Naive thymus-derived CD4-positive, alpha-beta T cell (primary cell): ENCODE results near the gene C15orf39. TPM values are rescaled to one million over a fixed set of nuclear protein-coding genes. Genes with fewer than 3 reads are reported as not detected.
"Not testable (repeated sequence)": the region's sequence is repeated elsewhere in the genome, so short reads cannot be mapped to it uniquely, and the experiment has no call there.

Experiments used
- ATAC-seq: fragments of 150-1000 bp; cut with Tn5 transposase; 2 replicates; pipeline ENCODE4 v1.10.0; 2021; ENCODE audit warnings: mild to moderate bottlenecking, moderate library complexity
- CTCF ChIA-PET: fragments of 350-600 bp; sonication (Branson Sonifier 250); formaldehyde crosslinking; loops from one replicate; lab custom pipeline; 2021; ENCODE audit warnings: antibody characterized with exemption; lab: Charles Lee
- POLR2A ChIA-PET: fragments of 350-600 bp; sonication (Branson Sonifier 250); formaldehyde crosslinking; loops from one replicate; lab custom pipeline; 2021; ENCODE audit warnings: antibody characterized with exemption, inconsistent platforms; lab: Charles Lee
- DNase-seq, 9 donors: peaks; one replicate each; pipeline versions ENCODE4 v3.0.0 to v3.0.0-alpha.2; 2020 to 2022; ENCODE audit warnings: mixed read lengths in 1 of 9
- H3K27ac ChIP-seq: one replicate; pipeline ENCODE4 v1.7.0; 2013; ENCODE audit warnings: mild to moderate bottlenecking, low read depth, low read length, moderate library complexity
- H3K27me3 ChIP-seq, 2 donors: one replicate each; pipeline ENCODE4 v1.7.0; 2013; ENCODE audit warnings: low read length in 2 of 2, mild to moderate bottlenecking in 2 of 2, moderate library complexity in 2 of 2; ENCODE audit not compliant: control insufficient read depth in 2 of 2, insufficient read depth in 2 of 2
- H3K36me3 ChIP-seq, 3 experiments: 1 replicate in 2 of 3; 2 replicates in 1 of 3; pipeline ENCODE4 v1.7.0; 2013; ENCODE audit warnings: low read length in 3 of 3, mild to moderate bottlenecking in 3 of 3, moderate library complexity in 1 of 3; ENCODE audit not compliant: insufficient read depth in 3 of 3, control insufficient read depth in 2 of 3
- H3K4me1 ChIP-seq, 2 donors: one replicate each; pipeline ENCODE4 v1.7.0; 2013; ENCODE audit warnings: low read length in 2 of 2, mild to moderate bottlenecking in 2 of 2, moderate library complexity in 1 of 2; ENCODE audit not compliant: control insufficient read depth in 2 of 2, insufficient read depth in 2 of 2
- H3K4me3 ChIP-seq: 2 replicates; pipeline ENCODE4 v1.7.0; 2013; ENCODE audit warnings: mild to moderate bottlenecking, low read length
- H3K9me3 ChIP-seq, 3 experiments: 1 replicate in 2 of 3; 2 replicates in 1 of 3; pipeline ENCODE4 v1.7.0; 2013; ENCODE audit warnings: low read length in 3 of 3; ENCODE audit not compliant: control insufficient read depth in 2 of 3
- H3K27ac Mint-ChIP-seq, 9 donors: one replicate each; pipeline ENCODE4 v1.8.0; 2020 to 2022; ENCODE audit warnings: mixed read lengths in 9 of 9, mild to moderate bottlenecking in 8 of 9, moderate library complexity in 5 of 9, inconsistent platforms in 2 of 9
- H3K27me3 Mint-ChIP-seq, 5 donors: one replicate each; pipeline ENCODE4 v1.8.0; 2021 to 2022; ENCODE audit warnings: mixed read lengths in 5 of 5, mild to moderate bottlenecking in 1 of 5
- H3K36me3 Mint-ChIP-seq, 5 donors: one replicate each; pipeline ENCODE4 v1.8.0; 2020 to 2022; ENCODE audit warnings: mixed read lengths in 5 of 5, mild to moderate bottlenecking in 3 of 5, inconsistent platforms in 1 of 5
- H3K4me1 Mint-ChIP-seq, 7 donors: one replicate each; pipeline ENCODE4 v1.8.0; 2020 to 2022; ENCODE audit warnings: mixed read lengths in 7 of 7, mild to moderate bottlenecking in 3 of 7, inconsistent platforms in 1 of 7
- H3K4me3 Mint-ChIP-seq, 10 donors: one replicate each; pipeline ENCODE4 v1.8.0; 2020 to 2022; ENCODE audit warnings: mild to moderate bottlenecking in 10 of 10, mixed read lengths in 10 of 10, moderate library complexity in 6 of 10, inconsistent platforms in 2 of 10
- H3K9me3 Mint-ChIP-seq, 11 donors: one replicate each; pipeline ENCODE4 v1.8.0; 2020 to 2022; ENCODE audit warnings: mixed read lengths in 11 of 11, mild to moderate bottlenecking in 4 of 11, inconsistent platforms in 1 of 11, moderate library complexity in 1 of 11
- intact Hi-C, 2 donors: fragments of 100-400 bp; cut with micrococcal nuclease; formaldehyde crosslinking; loops; one replicate each; pipeline ENCODE4 v1.15.1; 2023
- polyA plus RNA-seq, 2 donors: library from polyadenylated mRNA; unstranded; fragments of 300-500 nt; fragmentation: Illumina TruSeq; gene quantifications; one replicate each; pipeline ENCODE4 v1.2.3, GENCODE V29; 2021
- total RNA-seq, 6 experiments: library from RNA in 5 of 6; stranded (reverse) in 5 of 6; gene quantifications; 1 replicate in 5 of 6; 2 replicates in 1 of 6; pipeline ENCODE4 v1.2.3 and lab custom pipeline; 2021 to 2026

C15orf39 gene
- total and polyA plus RNA-seq, 7 experiments from 2014 or later = 2.1 to 124 (median 31.9) TPM

DNA sequence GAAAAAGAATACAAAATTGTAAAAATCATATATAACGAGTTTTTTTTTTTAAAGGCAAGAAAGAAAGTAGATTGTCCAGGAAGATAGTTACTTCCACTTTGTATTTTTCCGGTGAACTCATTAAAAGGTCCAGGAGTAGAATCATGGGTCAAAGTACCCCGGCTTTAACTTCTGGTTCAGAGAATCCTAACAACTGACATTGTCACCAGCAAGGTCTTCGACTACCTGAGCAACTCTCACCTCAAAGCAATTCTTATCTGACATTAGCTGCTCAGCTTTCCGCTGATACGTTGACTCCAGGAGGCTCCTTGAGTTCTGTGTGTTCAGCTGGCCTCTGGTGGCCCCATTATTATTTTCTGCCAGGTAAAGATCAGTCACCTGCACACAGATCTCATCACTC lies 47.3 kb downstream of the C15orf39 start:
- H3K4me3 Mint-ChIP-seq, POLR2A ChIA-PET, H3K36me3 ChIP-seq, intact Hi-C loops, H3K27me3 ChIP-seq, H3K9me3 ChIP-seq, ATAC-seq, H3K4me3 ChIP-seq, H3K9me3 Mint-ChIP-seq, H3K4me1 Mint-ChIP-seq, H3K27ac ChIP-seq, H3K4me1 ChIP-seq, H3K27ac Mint-ChIP-seq, DNase-seq, CTCF ChIA-PET, H3K36me3 Mint-ChIP-seq: not testable (repeated sequence)
- peaks cover 0 to 39% (median 9%) of the 10 kb centered on the region in 5 donors for H3K27me3 Mint-ChIP-seq

- Histone ChIP-seq H3K27me3 (no peaks in the 10 kb centered on the region), H3K9me3 (no peaks in the 10 kb centered on the region), H3K4me3 (no peak overlapping the region), H3K36me3 (no peaks in the 10 kb centered on the region), H3K4me1 (no peaks in the 10 kb centered on the region), H3K27ac (no peak overlapping the region)
- Mint-ChIP-seq H3K4me1 (no peaks in the 10 kb centered on the region), H3K36me3 (no peaks in the 10 kb centered on the region), H3K4me3 (no peak overlapping the region), H3K27me3 (peaks cover 0 to 39% (median 9%) of the 10 kb centered on the region in 5 donors), H3K27ac (no peak overlapping the region), H3K9me3 (no peaks in the 10 kb centered on the region)
- DNase-seq (no peak), ATAC-seq (no peak)
- ChIA-PET CTCF (no interaction called here), POLR2A (no interaction called here)
- intact Hi-C loops = no loop called here
These were observed 48.0 kb downstream of the C15orf39 start for GRCh38 chr15:75249726-75250125.

DNA sequence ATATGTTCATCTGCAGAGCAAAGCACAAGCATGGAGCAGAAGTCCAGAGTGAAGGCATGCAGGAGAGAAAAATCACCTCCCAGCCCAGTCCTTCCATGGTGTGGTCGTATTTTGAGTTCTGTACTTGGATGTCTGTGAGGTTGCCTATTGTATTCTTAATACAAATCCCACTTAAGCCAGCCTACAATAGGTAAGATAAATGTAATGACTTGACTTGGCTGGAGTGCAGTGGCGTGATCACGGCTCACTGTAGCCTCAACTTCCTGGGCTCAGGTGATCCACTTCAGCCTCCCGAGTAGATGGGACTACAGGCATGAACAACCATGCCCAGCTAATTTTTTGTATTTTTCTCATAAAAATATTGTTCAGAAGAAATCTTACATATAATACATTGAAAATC lies 49.7 kb downstream of the C15orf39 start:
- H3K4me3 ChIP-seq, DNase-seq, intact Hi-C loops, H3K4me1 ChIP-seq, H3K27ac ChIP-seq, H3K27me3 ChIP-seq, H3K36me3 ChIP-seq, ATAC-seq, H3K4me3 Mint-ChIP-seq, H3K4me1 Mint-ChIP-seq, H3K36me3 Mint-ChIP-seq, H3K9me3 ChIP-seq, POLR2A ChIA-PET, H3K27ac Mint-ChIP-seq, H3K9me3 Mint-ChIP-seq: not testable (repeated sequence)
- CTCF ChIA-PET = interaction anchor here (0.7 kb wide), 1 partner anchor 142 kb away, joined by 3 read pairs; no protein-coding TSS in a partner anchor
- peaks cover 0 to 34% (median 9%) of the 10 kb centered on the region in 5 donors for H3K27me3 Mint-ChIP-seq

DNA sequence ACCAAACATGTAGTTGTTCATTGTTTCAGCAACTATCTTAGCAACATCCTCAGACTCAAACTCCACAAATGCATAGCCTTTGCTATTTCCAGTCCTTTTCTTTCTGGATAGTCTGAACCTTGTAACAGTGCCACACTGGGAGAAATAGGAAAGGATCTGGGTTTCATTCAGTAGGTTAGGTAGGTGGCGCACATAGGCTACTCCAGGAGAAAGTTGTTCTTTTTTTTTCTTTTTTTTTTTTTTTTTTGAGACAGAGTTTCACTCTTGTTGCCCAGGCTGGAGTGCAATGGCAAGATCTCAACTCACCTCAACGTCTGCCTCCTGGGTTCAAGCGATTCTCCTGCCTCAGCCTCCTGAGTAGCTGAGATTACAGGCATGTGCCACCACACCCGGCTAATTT lies 50.6 kb downstream of the C15orf39 start:
- H3K27me3 Mint-ChIP-seq = peaks cover 0 to 33% (median 9%) of the 10 kb centered on the region in 5 donors
- H3K9me3 Mint-ChIP-seq, H3K27ac Mint-ChIP-seq, H3K4me3 ChIP-seq, H3K9me3 ChIP-seq, H3K36me3 ChIP-seq, H3K36me3 Mint-ChIP-seq, ATAC-seq, POLR2A ChIA-PET, H3K4me1 Mint-ChIP-seq, intact Hi-C loops, DNase-seq, H3K4me3 Mint-ChIP-seq, H3K4me1 ChIP-seq, CTCF ChIA-PET, H3K27me3 ChIP-seq, H3K27ac ChIP-seq: not testable (repeated sequence)

DNA sequence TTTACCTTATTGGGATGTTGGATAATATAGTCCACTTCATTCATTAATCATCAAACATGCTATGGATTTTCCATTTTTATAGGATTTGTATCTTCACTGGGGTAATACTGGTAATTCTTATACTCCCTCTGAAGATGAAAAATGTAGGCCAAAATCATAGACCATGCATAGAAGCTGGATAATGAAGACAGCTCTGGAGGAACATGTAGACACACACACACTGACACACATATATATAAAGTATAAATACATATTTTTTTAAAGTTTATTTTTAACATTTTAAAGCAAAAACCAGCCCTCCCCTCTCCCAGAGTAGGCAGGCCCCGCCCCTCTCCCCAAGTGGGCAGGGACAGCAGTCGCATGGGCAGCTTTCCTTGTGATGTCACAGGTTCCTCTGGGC lies 56.4 kb downstream of the C15orf39 start, which contains the start of gene GOLGA6C:
Gene GOLGA6C, plus strand, starts transcription at position 301 of the 400 bp plus-strand sequence. CDS start 265 bp downstream, outside the sequence.
- H3K27ac Mint-ChIP-seq, H3K36me3 Mint-ChIP-seq, ATAC-seq, CTCF ChIA-PET, intact Hi-C loops, H3K4me3 ChIP-seq, H3K27me3 Mint-ChIP-seq, H3K4me1 ChIP-seq, H3K4me1 Mint-ChIP-seq, POLR2A ChIA-PET, H3K9me3 ChIP-seq, H3K4me3 Mint-ChIP-seq, H3K9me3 Mint-ChIP-seq, H3K36me3 ChIP-seq, H3K27me3 ChIP-seq, DNase-seq, H3K27ac ChIP-seq: not testable (repeated sequence)

DNA sequence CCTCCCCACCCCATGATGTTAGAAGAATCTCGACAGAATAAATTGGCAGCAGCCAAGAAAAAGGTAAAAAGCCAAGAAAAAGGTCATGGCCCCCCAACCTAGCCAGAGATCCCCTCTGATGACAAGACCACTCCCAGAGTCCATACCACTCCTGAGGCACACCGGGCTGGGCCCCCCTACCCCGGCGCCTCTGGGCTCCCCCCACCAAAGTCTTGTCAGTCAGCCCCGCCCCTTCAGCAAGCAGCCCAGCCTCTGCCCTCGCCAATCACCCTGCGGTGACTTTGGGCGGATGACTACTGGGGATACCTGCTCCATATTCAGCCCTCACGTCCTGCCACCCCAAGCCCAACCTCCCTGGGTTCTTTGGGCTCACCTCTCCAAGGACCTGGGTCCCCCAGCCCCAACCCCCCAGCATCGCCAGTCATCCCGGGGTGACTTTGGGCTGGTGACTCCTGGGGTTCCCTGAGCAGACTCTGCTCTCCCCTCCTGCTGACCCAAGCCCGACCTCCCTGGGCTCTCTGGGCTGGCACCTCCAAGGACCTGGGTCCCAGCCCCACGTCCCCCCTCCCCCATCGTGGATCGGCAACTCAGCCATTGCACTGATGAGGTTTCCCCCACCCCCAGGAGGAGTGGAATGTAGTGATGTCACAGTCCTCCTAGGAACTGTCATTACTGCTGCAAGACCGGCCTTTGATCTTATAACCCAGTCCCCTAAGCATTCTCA lies 57.1 kb downstream of the C15orf39 start:
- H3K27me3 ChIP-seq, H3K4me3 Mint-ChIP-seq, H3K4me1 ChIP-seq, CTCF ChIA-PET, DNase-seq, H3K4me3 ChIP-seq, H3K9me3 ChIP-seq, intact Hi-C loops, H3K27ac Mint-ChIP-seq, H3K9me3 Mint-ChIP-seq, H3K27me3 Mint-ChIP-seq, H3K36me3 ChIP-seq, ATAC-seq, H3K4me1 Mint-ChIP-seq, H3K36me3 Mint-ChIP-seq, H3K27ac ChIP-seq, POLR2A ChIA-PET: not testable (repeated sequence)

GRCh38 chr15:75259873-75260272 lies 58.2 kb downstream of the C15orf39 start:
- H3K4me1 ChIP-seq, H3K36me3 Mint-ChIP-seq, DNase-seq, H3K27me3 ChIP-seq, CTCF ChIA-PET, H3K9me3 Mint-ChIP-seq, H3K36me3 ChIP-seq, POLR2A ChIA-PET, H3K27ac ChIP-seq, H3K4me3 Mint-ChIP-seq, H3K27ac Mint-ChIP-seq, H3K9me3 ChIP-seq, H3K4me1 Mint-ChIP-seq, H3K27me3 Mint-ChIP-seq, ATAC-seq, H3K4me3 ChIP-seq, intact Hi-C loops: not testable (repeated sequence)
